GM18867 (cell line): Measurements from ENCODE around the gene DCAF7.

ENCODE experiments used
- ATAC-seq: cut with Tn5 transposase; IDR thresholded peaks from one replicate; pipeline ENCODE4 v1.9.1; 2021; ENCODE audit warnings: mild to moderate bottlenecking, moderate library complexity; ENCODE audit not compliant: unreplicated experiment

The DCAF7 gene

GRCh38 chr17:63543822-63544420 lies 6.4 kb upstream of the DCAF7 start:
- ATAC-seq, result no peak

DNA sequence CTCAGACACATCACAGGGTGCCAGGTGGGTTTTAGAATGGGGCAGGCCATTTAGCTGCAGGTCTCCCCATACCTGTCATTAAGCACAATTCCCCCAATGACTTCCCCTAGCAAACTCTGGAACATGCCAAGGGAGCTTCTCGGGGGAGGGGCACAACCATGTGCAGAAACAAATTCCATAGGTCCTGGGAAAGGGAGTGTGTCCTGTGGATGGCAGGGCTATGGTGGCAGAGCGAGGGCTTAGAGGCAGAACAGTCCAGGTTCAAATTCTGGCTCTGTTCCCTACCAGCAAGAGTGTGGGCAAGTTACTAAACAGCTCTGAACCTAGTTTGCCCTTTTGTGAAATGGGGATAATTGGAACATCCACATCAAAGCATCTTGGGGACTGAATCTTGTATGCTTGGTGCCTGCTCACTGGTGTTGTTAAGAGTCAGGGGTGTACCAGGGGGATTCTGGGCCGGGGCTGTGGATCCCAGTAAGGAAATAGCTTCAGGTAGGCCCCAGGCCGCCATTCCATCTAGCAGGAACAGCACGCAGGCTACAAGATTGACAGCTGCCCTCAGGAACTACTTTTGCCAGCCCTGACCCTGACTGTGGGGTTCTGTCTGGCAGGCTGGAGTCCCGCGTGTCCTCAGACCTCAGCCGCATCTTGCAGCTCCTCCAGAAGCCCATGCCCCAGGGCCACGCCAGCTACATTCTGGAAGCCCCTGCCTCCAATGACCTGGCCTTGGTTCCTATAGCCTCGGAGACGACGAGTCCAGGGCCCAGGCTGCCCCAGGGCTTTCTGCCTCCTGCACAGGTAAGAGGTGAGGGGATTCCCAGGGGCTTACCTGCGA lies 5.6 kb upstream of the DCAF7 start:
- ATAC-seq, result no peak

DNA sequence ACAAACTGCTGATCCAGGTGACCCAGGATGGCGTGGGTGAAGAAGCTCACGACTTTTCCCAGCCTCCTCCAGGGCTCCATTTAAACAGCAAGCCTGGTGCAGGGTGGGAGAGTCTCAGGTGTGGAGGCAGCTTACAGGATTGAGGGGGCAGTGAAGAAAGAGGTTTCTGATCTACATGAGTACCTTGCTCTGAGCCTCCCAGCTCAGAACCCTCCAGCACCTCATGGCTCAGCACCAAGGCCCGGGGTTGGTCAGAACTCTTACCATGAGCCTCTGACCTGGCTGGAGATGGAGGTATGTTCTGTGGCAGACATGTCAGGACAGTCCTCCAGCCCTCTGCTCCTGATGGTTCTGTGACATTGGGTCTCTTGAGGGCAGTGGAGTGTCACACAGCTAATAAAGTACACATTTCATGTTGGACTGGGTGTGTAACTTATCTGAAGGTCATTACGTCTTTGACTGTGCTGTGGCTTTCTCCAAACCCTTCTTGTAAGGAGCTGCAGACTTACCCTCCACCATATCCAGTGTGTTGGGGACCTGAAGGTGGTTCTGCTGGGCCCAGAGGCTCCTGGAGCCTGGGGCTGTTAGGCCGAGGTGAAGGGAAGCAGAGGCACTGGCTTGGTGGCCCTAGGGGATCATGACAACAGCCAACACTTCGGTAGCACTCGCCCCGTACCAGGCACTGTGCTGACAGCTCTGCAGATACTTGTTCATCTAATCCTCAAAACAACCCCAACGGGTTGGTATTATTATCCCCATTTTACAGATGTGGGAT lies 3.8 kb upstream of the DCAF7 start:
- ATAC-seq, result no peak

GRCh38 chr17:63547083-63547523 lies 3.2 kb upstream of the DCAF7 start:
- ATAC-seq, result no peak

DNA sequence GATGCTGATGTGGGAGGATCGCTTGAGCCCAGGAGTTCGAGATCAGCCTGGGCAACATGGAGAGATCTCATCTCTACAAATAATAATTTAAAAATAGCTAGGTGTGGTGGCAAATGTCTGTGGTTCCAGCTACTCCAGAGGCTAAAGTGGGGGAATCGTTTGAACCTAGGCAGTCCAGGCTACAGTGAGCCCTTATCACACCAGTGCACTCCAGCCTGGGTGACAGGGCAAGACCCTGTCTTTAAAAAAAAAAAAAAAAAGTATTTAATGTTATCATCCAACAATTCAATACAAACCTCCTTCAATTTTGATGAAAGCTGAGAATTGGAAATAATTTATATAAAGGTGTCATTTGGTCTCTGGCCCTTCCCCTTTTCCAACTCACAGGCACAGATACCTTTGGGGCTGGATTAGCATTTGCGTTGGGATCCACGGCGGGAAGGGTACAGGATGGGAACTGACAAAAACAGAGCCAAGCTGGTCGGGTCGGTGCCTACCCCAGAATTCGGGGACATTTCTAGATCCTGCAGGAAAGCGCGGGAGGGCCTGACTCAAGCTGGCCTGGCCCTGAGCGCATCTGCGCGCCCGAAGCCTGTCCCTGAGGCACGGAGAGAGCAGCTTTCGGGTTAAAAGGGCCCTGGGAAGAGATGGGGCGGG lies 860 bp upstream of the DCAF7 start:
- peak; percentile 16 for ATAC-seq

DNA sequence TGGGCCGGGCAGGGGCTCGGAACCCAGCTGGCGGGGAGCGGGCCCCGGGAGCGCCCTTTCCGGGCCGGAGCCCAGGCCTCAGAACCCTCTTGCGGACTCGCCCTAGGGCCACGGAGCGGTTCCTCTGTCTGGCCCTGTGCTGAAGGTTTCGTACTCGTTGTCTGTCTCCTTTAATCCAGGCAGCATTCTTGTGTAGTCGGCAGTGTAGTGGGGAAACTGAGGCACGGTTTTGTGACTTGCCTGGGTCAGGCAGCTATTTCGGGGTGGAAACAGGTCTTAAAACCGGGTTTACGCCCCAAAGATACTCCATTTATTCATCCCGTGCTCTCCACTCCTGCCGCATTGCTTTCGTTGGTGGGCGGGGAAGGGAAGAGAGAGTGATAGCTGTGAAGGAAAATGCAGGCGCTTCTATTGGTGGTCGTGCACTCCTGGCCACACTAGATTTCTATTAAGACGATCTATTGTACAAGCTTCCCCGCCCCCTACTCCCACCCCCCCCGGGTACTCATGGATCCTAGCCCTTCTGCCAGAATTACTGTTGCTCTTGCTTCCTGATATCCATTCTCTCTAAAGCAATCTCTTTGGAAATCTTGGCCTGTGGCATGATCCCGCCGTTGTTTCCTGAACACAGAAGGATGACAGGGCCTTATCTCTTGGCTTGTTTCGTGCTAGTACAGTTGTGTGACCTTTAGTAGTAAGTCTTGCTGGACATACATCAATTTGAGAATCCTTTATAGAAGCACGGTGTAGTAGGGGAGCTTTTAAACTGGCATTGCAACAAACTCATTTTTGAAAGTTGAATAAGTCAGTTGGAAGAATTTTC lies 751 bp downstream of the DCAF7 start:
- peak; percentile 2 for ATAC-seq

DNA sequence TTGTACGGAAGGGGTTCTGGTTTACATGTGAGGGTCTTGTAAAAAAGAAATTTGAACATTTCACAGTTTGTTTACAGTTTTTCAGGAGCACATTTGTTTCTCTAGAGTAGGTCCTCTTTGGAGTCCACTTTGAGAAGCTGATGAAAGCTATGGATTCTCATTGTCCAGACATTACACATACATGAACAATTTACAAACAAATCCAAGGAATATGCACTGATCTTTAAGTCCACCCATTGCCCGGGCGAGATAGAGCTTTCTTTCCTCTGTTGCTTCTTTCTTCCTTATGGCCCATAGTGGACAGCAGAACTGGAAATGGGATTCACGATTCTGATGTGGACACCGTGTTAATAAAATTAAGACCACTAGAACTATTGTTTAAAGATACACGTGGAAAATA lies 1.9 kb downstream of the DCAF7 start:
- ATAC-seq, result no peak

DNA sequence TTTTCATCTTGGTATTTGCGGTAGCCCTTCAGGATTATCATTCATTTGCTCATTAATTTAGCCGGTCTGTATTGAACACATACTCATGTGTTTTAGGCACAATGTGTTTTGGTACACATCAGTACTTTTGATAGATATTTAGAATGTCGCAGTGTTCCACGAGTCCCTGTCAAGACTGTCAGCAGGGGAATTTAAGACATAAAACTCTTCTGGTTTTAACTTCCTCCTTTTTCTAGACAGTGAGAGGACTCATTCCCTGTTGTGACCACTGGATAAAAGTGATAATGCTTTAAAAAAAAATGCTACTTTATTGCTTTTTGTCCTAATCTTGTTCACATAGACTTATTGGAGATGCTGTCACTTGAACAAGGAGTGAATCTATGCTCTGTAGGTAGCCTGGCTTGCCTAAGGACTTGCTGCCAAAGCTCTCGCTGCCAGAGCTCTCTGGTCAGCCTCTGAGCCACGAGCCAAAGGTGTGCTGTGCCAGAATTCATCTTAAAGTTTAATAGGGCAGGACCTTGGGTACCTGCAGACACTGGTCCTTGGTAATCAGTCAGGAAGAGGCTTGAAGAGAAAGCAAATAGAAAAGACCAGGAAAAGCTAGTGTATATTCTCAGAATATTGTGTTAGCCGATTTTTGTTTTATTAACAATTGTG lies 5.4 kb downstream of the DCAF7 start:
- ATAC-seq, result no peak

DNA sequence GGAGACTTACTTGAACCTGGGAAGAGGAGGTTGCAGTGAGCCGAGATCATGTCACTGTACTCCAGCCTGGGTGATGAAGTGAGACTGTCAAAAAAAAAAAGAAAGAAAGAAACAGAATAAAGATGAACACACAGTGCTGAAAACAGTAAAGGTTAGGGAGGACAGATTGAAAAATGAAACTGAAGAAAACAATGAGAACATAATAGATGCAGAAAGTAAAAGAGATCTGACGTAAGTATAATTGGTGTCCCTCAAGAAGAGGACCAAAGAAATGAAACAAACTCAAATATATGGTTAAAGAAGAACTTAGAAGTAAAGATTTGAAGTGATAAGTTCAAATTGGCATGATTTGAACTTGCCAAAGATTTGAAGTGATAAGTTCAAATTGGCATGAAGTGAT lies 7.1 kb downstream of the DCAF7 start:
- ATAC-seq, result no peak

DNA sequence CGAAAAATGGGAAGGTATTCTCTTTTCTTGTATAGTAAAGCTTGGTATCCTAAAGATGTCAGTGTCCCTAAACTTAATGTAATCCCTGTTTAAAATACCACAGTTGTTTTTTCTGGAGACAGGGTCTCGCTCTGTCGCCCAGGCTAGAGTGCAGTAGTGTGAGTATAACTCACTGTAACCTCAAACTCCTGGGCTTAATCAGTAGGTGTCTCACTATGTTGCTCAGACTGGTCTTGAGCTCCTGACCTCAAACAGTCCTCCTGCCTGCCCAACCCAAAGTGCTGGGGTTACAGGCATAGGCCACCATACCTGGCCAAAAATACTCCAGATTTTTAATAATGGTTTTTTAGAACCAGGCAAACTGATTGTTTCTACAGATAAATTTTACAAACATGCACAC lies 8.2 kb downstream of the DCAF7 start:
- no peak for ATAC-seq

DNA sequence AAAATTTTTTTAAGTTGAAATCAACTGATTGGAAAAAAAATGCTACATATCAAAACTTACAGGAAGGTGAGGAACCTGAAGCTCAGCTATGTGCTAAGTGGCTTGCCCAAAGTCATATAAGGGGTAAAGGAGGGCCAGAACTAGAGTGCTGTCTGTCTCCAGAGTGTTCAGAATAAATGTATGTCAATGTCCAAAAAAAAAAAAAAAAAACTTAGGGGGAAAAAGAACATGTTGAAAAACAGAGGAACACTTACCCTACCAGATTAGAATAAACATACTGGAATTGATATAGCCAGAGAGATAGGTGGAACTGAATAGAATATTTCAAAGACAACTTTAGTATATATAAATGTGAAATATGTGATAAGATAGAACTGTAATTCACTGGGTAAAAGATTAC lies 11.5 kb downstream of the DCAF7 start:
- no peak for ATAC-seq

GRCh38 chr17:63563339-63563738 lies 13.1 kb downstream of the DCAF7 start:
- no peak for ATAC-seq

DNA sequence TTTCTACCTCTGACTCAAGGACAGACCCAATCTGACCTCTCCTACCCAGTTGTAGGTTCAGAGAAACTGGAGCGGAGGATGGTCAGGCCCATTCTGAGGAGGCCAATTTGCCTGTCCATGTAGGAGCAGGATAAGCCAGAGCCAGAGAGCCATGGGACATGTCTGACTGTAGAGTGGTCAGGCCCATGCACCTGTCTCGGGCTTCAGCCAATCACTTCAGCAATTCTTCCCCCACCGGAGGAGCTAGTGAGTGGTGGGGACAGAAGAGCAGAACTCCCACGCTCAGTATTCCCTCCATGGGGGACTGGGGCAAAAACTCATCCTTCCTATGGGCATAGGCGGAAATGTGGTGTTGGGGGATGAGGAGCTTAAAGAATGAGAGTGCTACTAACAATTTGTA lies 14.3 kb downstream of the DCAF7 start:
- ATAC-seq, result no peak

GRCh38 chr17:63567229-63567628 lies 17.0 kb downstream of the DCAF7 start:
- no peak for ATAC-seq

DNA sequence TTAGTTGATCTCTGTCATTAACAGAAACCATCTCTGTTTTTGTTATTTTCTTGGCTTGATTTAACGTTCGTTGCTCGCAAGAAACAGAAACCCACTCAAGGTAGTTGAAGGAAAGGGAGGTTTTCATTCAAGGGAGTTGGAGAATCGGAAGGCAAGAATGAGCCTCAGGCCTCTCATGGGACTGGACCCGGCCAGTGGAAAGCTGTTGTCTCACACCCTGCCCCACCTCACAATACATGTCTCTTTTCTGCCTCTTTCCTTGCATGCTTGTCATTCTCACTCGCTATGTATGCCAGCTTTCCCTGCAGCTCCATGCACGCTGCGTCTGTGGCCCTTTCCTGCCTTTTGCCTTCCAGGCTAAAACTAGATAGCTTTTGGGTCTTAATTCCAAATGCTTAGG lies 18.3 kb downstream of the DCAF7 start:
- no peak for ATAC-seq

DNA sequence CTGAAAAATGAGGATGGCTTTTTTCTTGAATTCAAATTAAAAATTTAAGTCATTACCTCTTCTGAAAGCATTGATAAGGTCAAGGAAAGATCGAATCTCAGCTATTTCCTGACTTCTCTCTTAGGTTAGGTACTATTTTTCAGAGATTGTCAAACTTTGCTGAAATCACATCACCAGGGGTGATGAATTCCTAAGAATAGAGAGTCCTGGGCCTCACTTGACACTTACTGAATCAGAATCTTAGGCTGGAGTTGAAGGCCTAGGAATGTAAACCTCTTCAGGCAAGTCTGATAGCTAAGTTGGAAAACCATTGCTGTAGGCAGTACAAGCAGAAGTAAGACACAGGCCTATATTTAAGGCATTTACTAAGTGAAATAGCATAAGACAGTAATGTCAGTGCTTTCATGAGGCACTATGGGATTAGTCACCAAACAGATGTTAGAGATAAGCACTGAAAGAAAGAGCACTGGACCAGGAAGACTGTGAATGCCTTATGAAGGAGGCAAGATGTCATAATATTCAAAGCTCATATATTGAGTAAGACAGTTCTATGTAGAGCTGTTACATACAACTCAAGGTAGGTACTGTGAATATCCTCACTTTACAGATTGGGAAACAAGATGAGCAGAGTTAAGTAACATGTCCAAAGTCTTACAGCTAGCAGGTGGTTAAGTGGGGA lies 21.5 kb downstream of the DCAF7 start:
- ATAC-seq, result no peak

DNA sequence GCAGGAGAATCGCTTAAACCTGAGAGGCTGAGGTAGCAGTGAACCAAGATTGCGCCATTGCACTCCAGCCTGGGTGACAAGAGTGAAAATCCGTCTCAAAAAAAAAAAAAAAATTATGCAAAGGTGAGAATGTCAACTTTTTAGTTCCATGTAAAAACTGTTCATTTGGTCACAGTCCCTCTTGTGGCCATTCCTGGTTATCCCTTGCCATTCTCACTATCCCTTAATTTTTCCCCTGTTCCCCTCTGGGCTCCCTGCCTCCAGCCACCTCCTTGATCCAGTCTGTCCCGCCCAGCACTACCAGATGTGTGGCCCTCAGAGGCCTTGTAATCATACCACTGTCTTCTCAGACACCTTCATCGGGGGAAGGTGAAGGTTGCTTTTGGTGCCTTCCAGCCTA lies 23.4 kb downstream of the DCAF7 start:
- ATAC-seq, result no peak

GRCh38 chr17:63578027-63578768 lies 27.9 kb downstream of the DCAF7 start:
- no peak for ATAC-seq

DNA sequence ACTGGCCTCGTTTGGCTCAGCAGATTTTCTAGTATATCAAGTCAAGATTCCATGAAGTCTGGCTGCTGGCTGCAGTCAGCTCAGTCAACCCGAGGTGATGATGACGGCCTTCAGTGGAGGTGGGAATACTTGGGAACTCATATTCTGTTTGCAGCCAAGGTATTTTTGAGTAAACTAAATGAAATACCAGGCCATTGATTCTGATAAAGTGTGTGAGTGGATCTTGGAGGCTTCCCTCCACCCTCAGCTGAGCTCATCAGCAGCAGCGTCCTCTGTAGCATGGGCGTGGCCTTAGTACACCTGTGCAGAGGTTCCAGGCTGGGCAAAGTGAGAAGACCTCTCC lies 28.5 kb downstream of the DCAF7 start:
- no peak for ATAC-seq
